ENCODE results near the gene TUBAL3. TPM values are rescaled to one million over a fixed set of nuclear protein-coding genes. Genes with fewer than 3 reads are reported as not detected.
"Not testable (repeated sequence)": the region's sequence is repeated elsewhere in the genome, so short reads cannot be mapped to it uniquely, and the experiment has no call there.

Gene TUBAL3
- total and polyA plus RNA-seq, 10 donors = not detected

DNA sequence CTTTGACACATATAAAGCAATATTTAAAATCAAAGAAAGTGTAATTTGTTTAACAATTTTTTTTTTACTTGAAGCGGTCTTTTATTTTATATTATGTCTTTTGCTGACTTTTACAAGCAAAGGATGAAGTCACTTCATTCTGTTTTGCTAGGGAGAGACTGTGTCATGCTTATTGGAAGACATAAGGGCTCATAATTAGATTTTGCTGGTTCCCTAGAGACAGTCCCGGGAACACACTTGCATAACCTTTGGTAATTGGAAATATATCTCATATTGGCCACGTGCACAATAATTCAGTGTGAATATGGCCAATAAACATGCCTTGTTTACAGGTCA lies 7.3 kb upstream of the TUBAL3 start:
- Histone ChIP-seq H3K27me3 (replicated peaks in 1 of 7) (peaks cover 0 to 16% (median 0%) of the 10 kb centered on the region in 7 donors), H3K9me3 (peaks cover 0 to 5% (median 0%) of the 10 kb centered on the region in 8 donors), H3K4me1 (peaks cover 0 to 21% (median 12%) of the 10 kb centered on the region in 6 donors), H3K4me3 (peak overlapping the region in 6 of 8 donors; percentile 71 to 96 (median 76)), H3K27ac (no peak overlapping the region), H3K36me3 (no peaks in the 10 kb centered on the region)
- no peak for TF ChIP-seq POLR2A (IDR thresholded peaks at IDR 0.05)
- no peak for TF ChIP-seq POLR2AphosphoS5 (IDR thresholded peaks at IDR 0.05)
- TF ChIP-seq CTCF (IDR thresholded peaks at IDR 0.05 in 8 of 11, conservative IDR thresholded peaks at IDR 0.05 in 3 of 11) = no peak
- intact Hi-C loops (cut with DNase I; ENCODE audit: low total_unique reads) = no loop called here
- DNase-seq = no peak
- WGBS, 5 donors = 43 to 51% (median 47%) methylated on average over 3 of the region's 3 CpGs

DNA sequence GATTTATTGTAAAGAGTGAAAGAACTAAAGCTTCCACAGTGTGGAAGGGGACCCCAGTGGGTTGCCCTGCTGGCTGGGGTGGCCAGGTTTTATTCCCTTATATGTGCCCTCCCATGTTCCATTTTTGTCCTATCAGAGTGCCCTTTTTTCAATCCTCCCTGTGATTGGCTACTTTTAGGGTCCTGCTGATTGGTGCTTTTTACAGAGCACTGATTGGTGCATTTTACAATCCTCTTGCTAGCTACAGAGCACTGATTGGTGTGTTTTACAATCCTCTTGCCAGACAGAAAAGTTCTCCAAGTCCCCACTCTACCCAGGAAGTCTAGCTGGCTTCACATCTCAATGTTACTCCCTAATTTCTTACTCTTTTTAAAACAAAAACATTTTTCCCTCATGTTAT lies 6.2 kb upstream of the TUBAL3 start:
- H3K27ac ChIP-seq; DNase-seq; intact Hi-C loops (cut with DNase I; ENCODE audit: low total_unique reads); H3K4me3 ChIP-seq; H3K36me3 ChIP-seq; H3K9me3 ChIP-seq: not testable (repeated sequence)
- Histone ChIP-seq H3K4me1 (peaks cover 0 to 21% (median 12%) of the 10 kb centered on the region in 6 donors), H3K27me3 (replicated peaks in 1 of 7) (peaks cover 0 to 16% (median 0%) of the 10 kb centered on the region in 7 donors)

DNA sequence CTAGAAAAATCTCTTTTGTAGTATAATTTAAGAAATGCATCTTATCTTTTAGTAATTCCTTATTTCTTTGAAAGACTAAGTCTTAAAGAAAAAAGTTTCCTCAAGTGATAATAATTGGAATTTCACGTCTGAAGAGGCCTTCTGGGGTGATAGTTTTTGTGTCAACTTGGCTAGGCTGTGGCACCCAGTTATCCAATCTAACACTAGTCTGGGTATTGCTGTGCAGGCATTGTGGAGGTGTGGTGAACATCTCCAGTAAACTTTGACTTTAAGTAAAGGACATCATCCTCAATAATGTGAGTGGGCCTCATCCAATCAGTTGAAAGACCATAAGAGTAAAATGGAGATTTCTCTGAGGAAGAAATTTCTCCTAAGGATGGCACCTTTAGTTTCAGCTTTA lies 2.3 kb upstream of the TUBAL3 start:
- Histone ChIP-seq H3K4me1 (peaks cover 0 to 2% (median 1%) of the 10 kb centered on the region in 6 donors), H3K4me3 (no peak overlapping the region), H3K9me3 (peaks cover 0 to 5% (median 0%) of the 10 kb centered on the region in 8 donors), H3K27ac (no peak overlapping the region), H3K36me3 (no peaks in the 10 kb centered on the region), H3K27me3 (replicated peaks in 1 of 7) (peaks cover 0 to 10% (median 0%) of the 10 kb centered on the region in 7 donors)
- intact Hi-C loops (cut with DNase I; ENCODE audit: low total_unique reads) = no loop called here
- DNase-seq = no peak
- TF ChIP-seq CTCF (IDR thresholded peaks at IDR 0.05 in 8 of 11, conservative IDR thresholded peaks at IDR 0.05 in 3 of 11) = no peak
- WGBS, 5 donors = 56 to 86% (median 67%) methylated on average over 1 of the region's 1 CpG

GRCh38 chr10:5402798-5403197 lies 1.8 kb downstream of the TUBAL3 start:
- TF ChIP-seq CTCF (IDR thresholded peaks at IDR 0.05 in 8 of 11, conservative IDR thresholded peaks at IDR 0.05 in 3 of 11) (no peak), POLR2A (IDR thresholded peaks at IDR 0.05) (no peak), POLR2AphosphoS5 (IDR thresholded peaks at IDR 0.05) (no peak)
- Histone ChIP-seq H3K27me3 (replicated peaks in 1 of 7) (peaks cover 0 to 2% (median 0%) of the 10 kb centered on the region in 7 donors), H3K36me3 (no peaks in the 10 kb centered on the region), H3K4me1 (no peaks in the 10 kb centered on the region), H3K9me3 (no peaks in the 10 kb centered on the region), H3K4me3 (no peak overlapping the region), H3K27ac (no peak overlapping the region)
- DNase-seq = no peak
- 73 to 93% (median 85%) methylated on average over 3 of the region's 3 CpGs for WGBS, 5 donors
- intact Hi-C loops (cut with DNase I; ENCODE audit: low total_unique reads) = no loop called here

Data from spleen (tissue), 11 donors.